Gastroesophageal sphincter (tissue), 3 donors: ENCODE data around the gene TRRAP.

Experiments
- EP300 ChIP-seq: sonication (generic); formaldehyde crosslinking; IDR thresholded peaks from one replicate; pipeline ENCODE4 v1.6.1; 2017; ENCODE audit warnings: antibody characterized with exemption, mild to moderate bottlenecking
- POLR2A ChIP-seq, 2 donors: fragments of 450-650 bp; IDR thresholded peaks; one replicate each; pipeline ENCODE4 v1.6.1; 2017; ENCODE audit warnings: antibody characterized with exemption in 2 of 2, mild to moderate bottlenecking in 2 of 2, moderate library complexity in 1 of 2
- POLR2AphosphoS5 ChIP-seq: sonication (generic); formaldehyde crosslinking; IDR thresholded peaks from one replicate; pipeline ENCODE4 v1.6.1; 2017; ENCODE audit warnings: antibody characterized with exemption
- TF ChIP-seq, protein P1 (sequence below), 4 experiments: fragments of 200-600 bp in 2 of 4; fragments of 450-650 bp in 2 of 4; sonication (generic) in 1 of 4; IDR thresholded peaks; one replicate each; pipeline ENCODE4 v1.5.1; 2017 to 2019; ENCODE audit warnings: antibody characterized with exemption in 4 of 4, mild to moderate bottlenecking in 2 of 4, moderate library complexity in 2 of 4

DNA sequence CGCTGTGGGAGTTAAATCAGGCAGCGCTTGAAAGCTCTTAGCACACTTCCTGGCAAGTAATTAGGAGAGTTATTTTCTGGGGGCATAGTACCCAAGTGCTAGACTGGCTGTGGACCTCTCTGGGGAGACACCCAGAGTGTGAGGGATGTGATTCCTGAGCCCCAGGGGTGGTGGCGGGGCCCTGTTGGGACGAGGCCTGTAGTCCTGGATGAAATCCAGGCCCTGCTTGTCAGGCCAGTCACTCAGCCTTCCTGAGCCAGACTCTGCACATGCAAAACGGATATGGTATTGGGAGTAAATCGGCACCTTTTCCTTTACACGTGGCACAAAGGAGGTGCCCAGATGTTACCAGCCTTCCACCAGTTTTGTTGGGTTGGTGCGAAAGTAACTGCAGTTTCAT lies 31.2 kb downstream of the TRRAP start:
- TF ChIP-seq, protein P1, sequence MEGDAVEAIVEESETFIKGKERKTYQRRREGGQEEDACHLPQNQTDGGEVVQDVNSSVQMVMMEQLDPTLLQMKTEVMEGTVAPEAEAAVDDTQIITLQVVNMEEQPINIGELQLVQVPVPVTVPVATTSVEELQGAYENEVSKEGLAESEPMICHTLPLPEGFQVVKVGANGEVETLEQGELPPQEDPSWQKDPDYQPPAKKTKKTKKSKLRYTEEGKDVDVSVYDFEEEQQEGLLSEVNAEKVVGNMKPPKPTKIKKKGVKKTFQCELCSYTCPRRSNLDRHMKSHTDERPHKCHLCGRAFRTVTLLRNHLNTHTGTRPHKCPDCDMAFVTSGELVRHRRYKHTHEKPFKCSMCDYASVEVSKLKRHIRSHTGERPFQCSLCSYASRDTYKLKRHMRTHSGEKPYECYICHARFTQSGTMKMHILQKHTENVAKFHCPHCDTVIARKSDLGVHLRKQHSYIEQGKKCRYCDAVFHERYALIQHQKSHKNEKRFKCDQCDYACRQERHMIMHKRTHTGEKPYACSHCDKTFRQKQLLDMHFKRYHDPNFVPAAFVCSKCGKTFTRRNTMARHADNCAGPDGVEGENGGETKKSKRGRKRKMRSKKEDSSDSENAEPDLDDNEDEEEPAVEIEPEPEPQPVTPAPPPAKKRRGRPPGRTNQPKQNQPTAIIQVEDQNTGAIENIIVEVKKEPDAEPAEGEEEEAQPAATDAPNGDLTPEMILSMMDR (IDR thresholded peaks at IDR 0.05), result no peak
- TF ChIP-seq POLR2A (IDR thresholded peaks at IDR 0.05) (no peak), EP300 (no peak), POLR2AphosphoS5 (no peak)
